ENCODE results near the gene DFFB.

The DFFB gene

DNA sequence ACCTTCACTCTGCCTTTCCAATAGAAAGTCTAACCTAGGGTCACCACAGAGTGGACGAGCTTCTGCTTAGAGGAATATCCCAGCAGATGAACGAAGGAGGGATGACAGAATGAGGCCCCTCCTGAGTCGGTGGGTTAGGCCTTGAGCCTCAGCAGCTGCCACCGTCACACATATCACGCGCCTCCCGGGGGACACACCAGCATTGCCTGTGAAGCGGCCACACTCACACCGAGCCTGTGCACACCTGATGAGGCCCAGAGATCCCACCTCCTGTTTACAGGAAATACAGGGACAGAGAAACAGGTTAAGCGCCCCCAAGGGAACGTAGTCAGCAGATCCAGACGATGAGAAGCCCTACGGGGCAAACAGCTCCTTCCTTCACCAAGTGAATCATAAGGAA lies 35.8 kb upstream of the DFFB start:
- TF ChIP-seq CTCF (IDR thresholded peaks at IDR 0.05; ENCODE audit: low read depth, low read length) = no peak
- H3K4me3 ChIP-seq (ENCODE audit: low read depth, low read length) = no peak overlapping the region

GRCh38 chr1:3821908-3822307 lies 35.4 kb upstream of the DFFB start:
- TF ChIP-seq CTCF (IDR thresholded peaks at IDR 0.05; ENCODE audit: low read depth, low read length) = no peak
- no peak overlapping the region for H3K4me3 ChIP-seq (ENCODE audit: low read depth, low read length)

DNA sequence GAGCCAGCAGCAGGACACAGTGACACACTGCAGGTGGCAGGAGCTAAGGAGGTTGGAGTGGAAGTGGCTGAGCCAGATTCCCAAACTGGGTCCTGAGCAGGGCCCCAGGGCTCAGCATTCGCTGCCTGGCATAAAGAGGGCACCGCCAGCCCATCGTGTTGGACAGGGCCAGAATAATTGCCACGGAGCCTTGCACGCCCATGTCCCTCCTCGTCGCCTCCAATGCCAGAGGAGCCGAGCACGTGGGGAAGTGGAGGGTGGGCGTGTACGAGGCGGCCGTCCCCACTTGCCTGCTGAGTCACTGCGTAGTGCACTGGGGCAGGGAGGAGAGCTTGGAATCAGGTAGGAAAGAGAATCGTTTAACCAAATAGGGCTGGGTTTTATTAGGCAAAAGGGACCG lies 34.9 kb upstream of the DFFB start:
- no peak overlapping the region for H3K4me3 ChIP-seq (ENCODE audit: low read depth, low read length)
- no peak for TF ChIP-seq CTCF (IDR thresholded peaks at IDR 0.05; ENCODE audit: low read depth, low read length)

- no peak overlapping the region for H3K4me3 ChIP-seq (ENCODE audit: low read depth, low read length)
- TF ChIP-seq CTCF (IDR thresholded peaks at IDR 0.05; ENCODE audit: low read depth, low read length) = no peak
Measured at GRCh38 chr1:3824650-3825049, 32.6 kb upstream of the DFFB start.

- no peak overlapping the region for H3K4me3 ChIP-seq (ENCODE audit: low read depth, low read length)
- TF ChIP-seq CTCF (IDR thresholded peaks at IDR 0.05; ENCODE audit: low read depth, low read length) = no peak
Measured at GRCh38 chr1:3825356-3825755, 31.9 kb upstream of the DFFB start.

GRCh38 chr1:3827813-3828307 lies 29.4 kb upstream of the DFFB start:
- no peak overlapping the region for H3K4me3 ChIP-seq (ENCODE audit: low read depth, low read length)
- no peak for TF ChIP-seq CTCF (IDR thresholded peaks at IDR 0.05; ENCODE audit: low read depth, low read length)

DNA sequence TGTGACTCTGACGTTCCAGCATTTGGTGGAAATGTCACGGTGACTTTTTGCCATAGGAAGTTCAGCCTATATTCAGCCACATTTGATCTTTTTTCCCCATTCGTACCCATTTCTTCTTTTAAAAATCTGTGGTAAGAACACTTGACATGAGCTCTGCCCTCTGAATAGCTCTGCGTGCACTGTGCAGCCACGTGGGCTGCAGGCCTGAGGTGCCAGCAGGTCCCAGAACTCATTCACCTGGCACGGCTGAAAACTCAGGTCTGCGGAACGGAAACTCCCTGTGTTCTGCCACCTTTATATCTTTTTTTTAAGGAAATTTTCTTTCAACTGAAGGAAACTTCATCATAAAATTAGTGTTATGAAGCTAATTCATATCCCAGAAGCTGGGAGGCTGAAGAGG lies 28.9 kb upstream of the DFFB start:
- H3K4me3 ChIP-seq (ENCODE audit: low read depth, low read length) = no peak overlapping the region
- no peak for TF ChIP-seq CTCF (IDR thresholded peaks at IDR 0.05; ENCODE audit: low read depth, low read length)
